Activated T-helper 1 cell treated with Interleukin-2 at 50 U/mL for 16 hours (primary cell): ENCODE results near the gene ARHGEF17.
"Not testable (repeated sequence)": the region's sequence is repeated elsewhere in the genome, so short reads cannot be mapped to it uniquely, and the experiment has no call there.

ENCODE experiments used
- DNase-seq: peaks from one replicate; pipeline ENCODE4 v3.0.0-alpha.2; 2020; ENCODE audit warnings: low read depth

Gene ARHGEF17, protein sequence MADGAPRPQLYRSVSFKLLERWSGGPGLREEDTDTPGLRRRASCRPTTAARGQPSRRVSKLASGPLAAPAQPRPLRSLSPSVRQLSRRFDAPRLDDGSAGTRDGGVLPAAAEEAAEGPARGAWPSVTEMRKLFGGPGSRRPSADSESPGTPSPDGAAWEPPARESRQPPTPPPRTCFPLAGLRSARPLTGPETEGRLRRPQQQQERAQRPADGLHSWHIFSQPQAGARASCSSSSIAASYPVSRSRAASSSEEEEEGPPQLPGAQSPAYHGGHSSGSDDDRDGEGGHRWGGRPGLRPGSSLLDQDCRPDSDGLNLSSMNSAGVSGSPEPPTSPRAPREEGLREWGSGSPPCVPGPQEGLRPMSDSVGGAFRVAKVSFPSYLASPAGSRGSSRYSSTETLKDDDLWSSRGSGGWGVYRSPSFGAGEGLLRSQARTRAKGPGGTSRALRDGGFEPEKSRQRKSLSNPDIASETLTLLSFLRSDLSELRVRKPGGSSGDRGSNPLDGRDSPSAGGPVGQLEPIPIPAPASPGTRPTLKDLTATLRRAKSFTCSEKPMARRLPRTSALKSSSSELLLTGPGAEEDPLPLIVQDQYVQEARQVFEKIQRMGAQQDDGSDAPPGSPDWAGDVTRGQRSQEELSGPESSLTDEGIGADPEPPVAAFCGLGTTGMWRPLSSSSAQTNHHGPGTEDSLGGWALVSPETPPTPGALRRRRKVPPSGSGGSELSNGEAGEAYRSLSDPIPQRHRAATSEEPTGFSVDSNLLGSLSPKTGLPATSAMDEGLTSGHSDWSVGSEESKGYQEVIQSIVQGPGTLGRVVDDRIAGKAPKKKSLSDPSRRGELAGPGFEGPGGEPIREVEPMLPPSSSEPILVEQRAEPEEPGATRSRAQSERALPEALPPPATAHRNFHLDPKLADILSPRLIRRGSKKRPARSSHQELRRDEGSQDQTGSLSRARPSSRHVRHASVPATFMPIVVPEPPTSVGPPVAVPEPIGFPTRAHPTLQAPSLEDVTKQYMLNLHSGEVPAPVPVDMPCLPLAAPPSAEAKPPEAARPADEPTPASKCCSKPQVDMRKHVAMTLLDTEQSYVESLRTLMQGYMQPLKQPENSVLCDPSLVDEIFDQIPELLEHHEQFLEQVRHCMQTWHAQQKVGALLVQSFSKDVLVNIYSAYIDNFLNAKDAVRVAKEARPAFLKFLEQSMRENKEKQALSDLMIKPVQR (N-terminal part only)

DNA sequence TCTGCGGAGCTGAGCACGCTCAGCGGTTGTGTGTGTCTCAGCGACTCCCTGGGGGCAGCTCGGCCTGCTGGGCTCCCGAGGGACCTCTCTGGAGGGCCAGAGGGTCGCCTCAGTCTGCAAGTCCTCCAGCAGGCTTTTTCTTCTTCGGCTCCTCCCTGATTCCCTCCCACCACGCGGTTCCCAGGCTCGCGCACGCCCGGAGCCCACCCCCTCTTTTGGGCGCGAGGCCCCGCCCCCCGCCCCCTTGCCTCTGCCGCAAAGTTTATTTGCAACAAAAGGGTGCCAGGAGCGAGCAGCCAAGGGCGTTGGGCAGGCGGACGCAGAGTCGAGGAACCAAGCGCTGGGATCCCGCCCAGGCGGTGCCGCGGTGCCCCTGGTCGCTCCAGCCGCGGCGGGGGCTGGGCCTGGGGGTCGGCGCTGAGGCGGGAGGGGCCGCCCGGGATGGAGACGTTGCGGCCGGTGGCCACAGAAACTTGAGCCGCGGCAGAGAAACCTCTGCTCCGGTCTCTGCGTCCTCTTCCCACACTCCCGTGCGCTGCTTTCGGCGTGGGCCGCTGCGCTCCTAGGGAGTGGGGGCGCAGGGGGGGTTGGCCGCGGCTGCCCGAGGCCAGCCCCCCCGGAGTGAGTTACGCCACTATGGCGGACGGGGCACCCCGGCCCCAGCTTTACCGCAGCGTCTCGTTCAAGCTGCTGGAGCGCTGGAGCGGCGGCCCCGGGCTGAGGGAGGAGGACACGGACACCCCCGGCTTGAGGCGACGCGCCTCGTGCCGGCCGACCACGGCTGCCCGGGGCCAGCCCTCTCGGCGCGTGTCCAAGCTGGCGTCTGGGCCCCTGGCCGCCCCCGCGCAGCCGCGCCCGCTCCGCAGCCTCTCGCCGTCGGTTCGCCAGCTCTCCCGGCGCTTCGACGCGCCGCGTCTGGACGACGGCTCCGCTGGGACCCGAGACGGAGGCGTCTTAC is at the start of gene ARHGEF17:
Gene ARHGEF17, plus strand, starts transcription at position 274 of the 958 bp plus-strand sequence. Its CDS starts 363 bp downstream, at position 637.
- peak; percentile 15 for DNase-seq

DNA sequence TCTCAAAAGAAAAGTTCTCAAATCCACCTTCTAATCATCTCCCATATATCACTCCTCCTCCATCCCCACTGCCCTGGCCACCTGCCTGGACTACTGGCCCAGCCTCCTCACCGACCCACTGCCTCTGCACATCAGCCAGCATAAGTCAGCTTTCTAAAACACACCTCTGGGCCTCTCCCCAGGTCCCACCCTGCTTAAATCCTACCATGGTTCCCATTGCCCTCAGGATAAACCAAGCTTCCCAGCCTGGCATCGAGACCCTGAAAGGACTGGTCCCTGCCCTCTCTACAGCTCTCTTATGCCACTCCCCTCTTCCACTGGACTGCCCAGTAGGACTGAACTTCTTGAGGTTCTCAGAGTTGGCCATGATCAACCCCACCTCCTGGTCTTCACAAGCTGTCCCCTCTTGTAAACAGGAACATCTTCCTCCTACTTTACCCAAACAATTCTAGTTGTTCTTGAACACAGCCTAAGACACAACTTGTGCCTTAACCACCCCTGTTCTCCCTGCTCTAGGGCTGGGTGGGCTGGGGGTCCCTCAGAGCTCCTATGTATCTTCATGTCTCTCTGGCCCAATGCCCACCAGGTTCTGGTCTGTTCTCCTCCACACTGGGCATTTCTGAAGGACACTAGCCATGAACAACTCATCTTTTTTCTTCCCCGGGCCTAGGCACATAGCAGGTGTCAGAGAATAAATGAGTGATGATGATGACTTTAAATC is 48.5 kb upstream of the ARHGEF17 start:
- no peak for DNase-seq

DNA sequence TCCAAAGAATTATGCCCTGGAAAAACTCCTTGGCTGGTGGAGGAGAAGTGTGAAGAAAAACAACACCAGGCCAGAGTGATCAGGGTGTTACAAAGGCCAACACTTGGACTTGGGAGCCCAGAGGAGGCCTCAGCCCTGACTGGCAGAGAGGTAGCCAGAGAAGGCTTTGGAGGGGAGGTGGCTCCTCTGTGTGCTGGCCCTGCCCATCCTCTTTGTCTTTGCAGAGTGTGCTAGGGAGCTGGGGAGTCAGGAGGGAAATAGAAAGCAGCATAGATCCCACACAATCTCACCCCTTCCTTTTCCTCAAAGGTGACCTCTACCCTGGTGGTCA is 48.0 kb upstream of the ARHGEF17 start:
- DNase-seq, result no peak

DNA sequence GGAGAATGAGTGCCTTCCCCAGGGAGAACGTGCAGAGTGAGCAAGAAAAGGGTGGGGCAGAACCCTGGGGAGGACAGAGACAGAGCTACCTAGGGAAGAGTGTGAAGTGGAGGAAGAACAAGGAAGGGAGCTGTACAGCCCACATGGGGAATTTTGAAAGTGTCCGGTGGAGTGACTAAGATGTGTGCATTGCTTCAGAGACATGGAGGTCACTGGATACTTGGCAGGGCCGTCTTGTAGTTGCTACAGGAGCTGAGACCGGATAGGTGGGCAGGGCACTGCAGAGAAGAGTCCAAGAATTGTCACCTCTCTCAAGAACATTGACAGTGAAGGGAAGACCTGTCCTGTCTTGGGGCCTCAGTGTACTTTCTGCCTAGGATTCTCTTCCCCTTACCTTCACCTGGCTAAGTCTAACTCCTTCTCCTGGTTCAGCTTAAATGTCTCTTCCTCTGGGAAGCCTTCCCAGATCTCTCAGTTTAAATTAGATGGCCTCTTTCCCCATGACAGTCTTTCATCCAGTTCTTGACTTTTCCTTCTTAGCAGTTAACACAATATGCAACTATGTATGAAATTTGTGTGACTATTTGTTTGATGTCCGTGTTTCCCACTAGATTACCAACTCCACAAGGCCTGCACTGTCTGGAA is 45.1 kb upstream of the ARHGEF17 start:
- DNase-seq, result no peak

DNA sequence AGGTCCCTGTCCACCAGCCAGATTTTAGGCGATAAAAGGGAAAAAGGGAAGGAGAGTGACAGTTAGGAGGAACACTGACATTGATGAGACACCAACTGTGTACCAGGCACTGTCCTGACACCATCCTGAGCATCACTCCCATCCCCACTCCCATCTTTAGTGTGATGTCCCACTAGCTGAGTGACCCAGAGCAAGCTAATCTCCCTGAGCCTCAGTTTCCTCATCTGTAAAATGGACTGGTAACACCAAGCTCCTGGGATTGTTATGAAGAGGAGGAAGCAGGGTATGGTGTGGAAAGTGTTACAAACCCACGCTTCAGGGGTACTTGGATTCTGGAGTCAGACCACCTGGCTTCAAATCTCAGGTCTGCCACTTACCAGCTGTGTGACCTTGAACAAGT is 44.4 kb upstream of the ARHGEF17 start:
- DNase-seq, result no peak

DNA sequence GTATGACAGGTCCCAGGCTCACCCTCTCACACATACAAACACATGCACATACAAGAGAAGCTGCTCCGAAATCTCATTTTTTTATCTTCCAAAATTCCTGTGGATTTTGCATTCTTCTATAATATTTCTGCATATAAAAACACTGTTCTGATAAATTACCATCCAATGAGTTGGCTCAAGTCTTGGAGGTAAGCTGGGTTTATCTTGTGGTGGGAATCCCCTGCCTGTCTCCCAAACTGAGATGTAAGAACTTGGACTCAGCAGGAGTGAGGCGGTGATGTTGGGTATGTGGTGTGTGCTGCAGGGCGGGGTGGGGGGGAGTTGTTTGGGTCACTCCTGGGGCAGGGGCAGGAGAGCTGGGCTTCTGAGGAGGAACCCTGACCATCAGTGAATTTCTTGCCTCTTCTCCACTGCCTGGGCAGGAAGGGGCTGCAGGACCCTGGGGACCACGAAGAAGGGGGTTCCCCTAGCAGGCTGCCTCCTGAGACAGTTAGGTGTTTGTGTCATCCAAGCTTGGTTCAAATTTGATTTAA is 42.7 kb upstream of the ARHGEF17 start:
- no peak for DNase-seq

DNA sequence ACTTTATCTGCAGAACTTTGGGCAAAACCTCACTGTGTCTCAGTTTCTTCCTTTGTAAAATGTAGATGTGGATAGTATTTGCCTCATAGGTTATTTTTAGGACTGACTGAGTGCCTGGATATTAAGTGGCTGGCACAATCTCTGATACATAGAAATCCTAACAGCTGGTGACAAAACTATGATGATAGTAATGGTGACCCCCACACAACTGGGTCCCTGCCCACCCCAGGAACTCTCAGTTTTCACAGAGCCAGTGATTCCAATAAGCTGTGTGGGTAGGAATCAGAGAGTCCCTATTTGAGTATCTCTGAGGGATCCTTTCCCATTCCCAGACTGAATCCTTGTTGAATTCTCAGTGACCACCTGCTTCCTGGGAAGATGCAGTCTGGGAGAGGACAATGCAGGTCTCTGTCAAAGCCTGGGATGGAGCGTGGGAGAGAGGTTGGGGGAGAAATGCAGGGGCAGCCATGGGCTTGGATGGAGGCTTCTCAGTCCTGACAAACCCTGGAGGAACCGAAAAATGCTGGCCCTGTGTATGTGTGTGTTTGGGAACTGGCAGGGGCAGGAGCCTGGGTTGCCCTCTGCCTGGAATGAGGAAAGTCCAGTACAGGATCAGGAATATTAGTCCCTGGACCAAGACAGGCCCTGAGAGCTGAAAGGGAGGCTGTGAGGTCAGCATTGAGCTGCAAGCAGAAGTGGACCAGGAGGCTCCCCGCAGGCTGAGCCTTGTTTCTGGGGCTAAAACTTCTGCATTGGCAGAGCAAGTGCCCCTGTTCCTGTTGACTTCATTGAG is 42.0 kb upstream of the ARHGEF17 start:
- DNase-seq, result no peak

DNA sequence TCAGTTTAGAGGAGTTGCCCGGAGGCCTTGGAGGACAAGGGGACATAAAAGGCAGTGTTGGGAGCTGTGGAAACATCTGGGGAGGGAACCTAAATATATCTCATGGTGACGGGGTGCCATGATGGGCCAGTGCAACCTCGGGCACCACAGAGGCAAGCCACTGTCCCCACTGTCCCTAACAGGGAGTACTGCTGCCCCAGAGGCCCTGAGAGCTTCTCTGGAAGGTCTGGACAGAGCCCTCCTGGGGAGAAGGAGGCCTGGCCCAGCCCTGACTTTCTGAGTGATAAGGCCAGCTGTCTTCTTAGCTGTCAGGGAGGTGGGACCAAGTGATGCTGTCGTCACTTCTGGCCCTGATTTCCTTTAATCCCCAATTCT is 41.4 kb upstream of the ARHGEF17 start:
- DNase-seq, result no peak

DNA sequence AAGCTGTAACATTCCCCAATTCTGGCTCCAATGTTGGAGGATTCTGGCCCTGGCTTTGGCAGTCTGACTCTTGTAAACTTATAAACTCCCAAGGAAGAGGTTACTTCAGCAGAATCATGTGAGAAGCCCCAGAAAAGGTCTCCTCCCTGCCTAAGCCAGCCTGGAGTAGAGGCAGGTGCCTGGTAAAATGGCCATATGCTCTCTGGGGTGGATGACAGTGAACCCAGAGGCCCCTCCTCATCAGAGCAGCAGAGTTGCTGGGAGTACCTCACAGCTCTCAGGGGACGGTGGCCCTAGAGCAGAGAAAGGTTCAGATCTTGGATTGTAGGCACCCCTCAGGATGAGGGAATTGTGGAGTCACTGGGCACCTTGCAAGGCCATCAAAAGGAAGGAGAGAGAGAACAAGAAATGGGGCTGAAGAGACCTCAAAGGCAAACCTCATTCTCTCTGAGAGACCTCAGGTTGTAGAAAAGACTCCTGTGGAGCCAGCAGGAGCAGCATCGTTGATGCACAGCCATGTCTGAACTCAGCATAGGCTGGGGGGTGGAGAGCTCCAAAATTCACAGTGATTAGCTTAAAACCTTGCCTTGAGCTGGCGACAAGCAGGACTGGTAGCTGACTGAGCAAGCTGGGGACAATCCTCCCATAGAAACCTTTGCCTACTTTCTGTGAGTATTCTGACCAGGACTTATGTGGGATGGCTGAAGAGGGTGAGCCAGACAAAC is 40.8 kb upstream of the ARHGEF17 start:
- DNase-seq, result no peak

DNA sequence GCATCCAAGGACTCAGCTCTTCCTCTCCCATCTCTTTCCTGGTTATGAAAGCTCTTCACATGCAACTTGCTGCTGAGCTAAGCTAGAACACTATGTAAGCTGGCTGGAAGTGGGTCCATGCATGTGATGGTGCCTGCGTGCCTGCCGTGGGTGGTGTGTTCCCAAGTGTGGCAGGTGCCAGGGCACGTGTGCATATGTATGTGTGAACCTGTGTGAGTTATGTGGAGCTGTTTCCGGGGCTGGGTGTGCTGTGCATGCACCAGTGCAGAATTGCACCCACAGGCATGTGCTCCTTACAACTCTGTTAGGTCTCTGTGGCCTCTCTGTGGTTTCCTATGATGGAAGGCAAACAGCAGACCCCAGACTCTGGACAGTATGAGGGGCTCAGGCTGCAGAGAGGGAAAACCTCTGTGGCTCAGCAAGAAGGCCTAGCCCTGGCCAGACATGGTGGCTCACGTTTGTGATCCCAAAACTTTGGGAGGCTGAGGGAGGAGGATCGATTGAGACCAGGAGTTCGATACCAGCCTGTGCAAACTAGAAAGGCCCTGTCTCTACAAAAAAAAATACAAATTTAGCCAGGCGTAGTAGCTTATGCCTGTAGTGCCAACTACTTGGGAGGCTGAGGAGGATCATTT is 40.1 kb upstream of the ARHGEF17 start:
- no peak for DNase-seq

DNA sequence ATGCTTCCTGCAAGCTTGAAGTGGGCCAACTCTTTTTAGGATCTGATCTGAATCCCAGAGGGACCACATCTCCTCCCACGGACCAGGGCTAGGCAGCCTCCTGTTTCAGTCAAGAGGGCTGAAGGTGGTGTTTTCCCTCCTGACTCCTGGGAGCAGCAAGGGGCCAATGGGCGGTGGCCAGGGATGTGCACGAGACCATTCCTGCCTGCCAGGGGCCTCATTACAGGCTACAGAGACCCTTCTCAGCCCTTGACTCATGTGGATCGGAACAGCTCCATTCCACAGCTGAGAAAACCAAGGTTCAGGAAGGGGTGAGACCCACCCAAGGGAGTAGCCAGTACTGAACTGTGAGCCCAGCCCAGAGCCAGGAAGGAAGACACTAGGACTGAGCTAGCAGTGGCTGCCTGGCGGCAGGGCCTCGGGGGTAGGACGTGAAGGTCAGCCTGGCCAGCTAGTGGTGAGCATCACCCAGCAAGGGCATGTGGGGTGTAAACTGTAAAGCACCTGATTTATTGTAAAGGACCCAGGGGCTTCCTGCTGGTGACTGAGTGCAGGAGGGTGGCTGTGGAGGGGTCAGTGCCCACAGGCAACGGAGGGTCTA is 39.3 kb upstream of the ARHGEF17 start:
- no peak for DNase-seq

DNA sequence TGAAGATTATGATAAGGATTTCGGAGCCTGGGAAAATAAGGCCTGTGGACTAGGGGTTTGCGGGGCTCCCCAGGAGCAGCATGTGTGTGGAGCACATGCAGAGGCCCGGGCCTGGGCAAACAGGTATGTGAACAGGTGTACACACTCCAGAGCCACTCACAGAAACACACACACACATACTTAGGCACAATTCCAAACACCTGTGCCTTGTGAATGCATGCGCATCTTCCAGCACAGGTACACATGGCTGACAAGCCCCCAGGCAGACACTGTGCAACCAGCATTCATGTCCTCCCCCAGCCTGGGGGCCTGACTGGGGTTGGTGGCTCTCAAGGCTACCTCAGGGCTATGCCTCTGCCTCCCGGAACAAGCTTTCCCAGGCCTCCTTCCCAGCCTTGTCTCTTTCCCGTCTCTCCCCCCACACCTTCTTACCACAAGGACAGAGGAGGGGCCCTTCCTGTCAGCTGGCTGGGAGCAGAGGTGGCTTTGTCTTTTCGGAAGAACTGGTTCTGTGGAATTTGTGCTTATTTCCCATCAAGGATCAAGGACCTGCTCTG is 38.5 kb upstream of the ARHGEF17 start:
- no peak for DNase-seq

DNA sequence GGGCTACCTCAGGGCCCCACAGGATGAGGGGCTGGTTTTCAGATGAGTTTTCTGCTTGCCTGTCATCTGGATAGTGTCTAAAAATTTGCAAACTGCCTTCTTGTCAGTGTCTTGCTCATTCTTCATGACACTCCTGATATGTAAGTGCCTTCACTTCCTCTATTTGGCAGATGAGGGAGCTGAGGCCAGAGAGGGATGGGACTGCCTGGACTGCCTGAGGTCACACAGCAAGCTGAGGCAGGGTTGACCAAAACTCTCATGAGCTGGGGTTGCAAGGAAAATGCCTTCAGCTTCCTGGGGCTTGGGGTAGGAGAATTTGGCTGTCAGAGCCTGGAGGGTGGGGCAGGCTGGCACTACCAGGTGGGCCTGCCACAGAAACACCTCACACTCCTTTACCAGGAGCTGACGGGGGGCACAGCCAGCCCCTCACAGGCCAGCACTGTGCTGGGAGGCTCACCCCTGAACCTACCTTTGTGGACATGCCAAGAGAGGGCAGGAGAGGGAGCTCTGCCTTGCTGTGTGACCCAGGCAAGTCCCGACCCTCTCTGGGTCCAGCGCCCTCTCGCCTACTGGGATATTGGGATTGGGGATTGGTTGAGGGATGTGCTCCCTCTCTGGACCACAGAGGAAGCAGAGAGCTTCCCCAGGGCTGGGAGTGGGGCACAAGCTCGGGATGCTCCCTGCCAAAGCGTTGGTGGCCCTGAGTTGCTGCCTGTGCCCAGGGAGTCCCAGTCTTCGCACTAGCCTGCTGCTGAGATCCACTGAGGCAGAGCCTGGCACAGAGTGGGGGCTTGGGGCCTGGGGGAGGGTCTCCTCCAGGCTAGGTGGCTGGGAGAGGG is 37.8 kb upstream of the ARHGEF17 start:
- DNase-seq, result no peak

DNA sequence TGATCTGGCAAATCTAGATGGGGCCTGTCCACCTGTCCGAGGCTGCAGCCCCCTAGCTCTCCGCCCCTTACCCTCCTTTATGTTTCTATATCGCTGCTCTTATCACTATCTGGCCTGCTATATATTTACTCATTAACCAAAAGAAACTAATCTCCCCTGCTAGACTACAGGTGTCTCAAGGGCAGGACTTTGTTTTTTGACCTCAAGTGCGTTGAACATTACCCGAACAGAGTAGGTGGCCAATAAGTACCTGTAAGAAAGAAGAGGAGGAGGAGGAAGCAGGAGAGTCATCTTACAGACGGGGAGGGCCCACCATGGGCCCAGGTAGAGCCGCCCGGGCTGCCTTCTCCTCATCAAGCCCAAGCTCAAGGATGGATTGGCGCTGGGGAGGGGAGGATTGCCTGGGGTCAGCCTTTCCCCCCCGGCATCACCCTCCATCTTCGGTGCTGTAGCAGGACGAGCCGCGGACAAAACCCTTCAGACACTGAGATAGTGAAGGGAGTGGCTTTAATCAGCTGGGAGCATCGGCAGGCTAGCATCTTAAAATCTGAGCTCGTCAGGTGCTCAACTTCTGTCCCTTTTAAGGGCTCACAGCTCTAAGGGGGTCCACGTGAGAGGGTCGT is 37.1 kb upstream of the ARHGEF17 start:
- no peak for DNase-seq

DNA sequence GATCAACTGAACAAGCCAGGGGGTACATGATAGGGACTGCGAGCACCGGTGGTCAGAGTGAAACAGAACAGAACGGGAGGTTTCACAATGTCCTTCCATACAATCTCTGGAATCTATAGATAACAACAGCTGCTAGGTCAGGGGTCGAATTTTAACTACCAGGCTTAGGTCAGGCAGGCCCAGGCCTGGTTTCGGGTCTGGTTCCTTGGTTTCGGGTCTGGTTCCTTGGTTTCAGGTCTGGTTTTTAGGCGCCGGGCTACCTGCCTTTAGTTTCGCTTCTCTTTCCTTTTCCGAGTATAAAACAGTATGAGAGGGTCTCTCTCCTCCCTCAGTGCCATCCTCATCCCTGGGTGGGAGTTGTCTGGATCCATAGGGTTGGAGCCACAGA is 36.6 kb upstream of the ARHGEF17 start:
- not testable (repeated sequence) for DNase-seq
